Smooth muscle cell (in vitro differentiated cells): ENCODE measurements around the gene ZNF541. TPM values are rescaled to one million over a fixed set of nuclear protein-coding genes. Genes with fewer than 3 reads are reported as not detected.

Experiments
- DNase-seq: peaks from one replicate; lab custom pipeline; 2025; ENCODE audit not compliant: unreplicated experiment; lab: John Stamatoyannopoulos, UW
- H2AFZ ChIP-seq: fragments of 200-600 bp; sonication (generic); 2 replicates; pipeline ENCODE4 v1.6.0; 2016; ENCODE audit warnings: antibody characterized with exemption, low read depth, mild to moderate bottlenecking
- H3F3A ChIP-seq: fragments of 200-600 bp; sonication (generic); 2 replicates; pipeline ENCODE4 v1.6.0; 2017; ENCODE audit warnings: antibody characterized with exemption, low read depth
- H3K27ac ChIP-seq: fragments of 200-600 bp; sonication (generic); 2 replicates; pipeline ENCODE4 v1.5.1; 2016; ENCODE audit warnings: low read depth, mild to moderate bottlenecking
- H3K27me3 ChIP-seq: fragments of 200-600 bp; sonication (generic); 2 replicates; pipeline ENCODE4 v1.6.1; 2016; ENCODE audit warnings: low read depth, mild to moderate bottlenecking
- H3K36me3 ChIP-seq: fragments of 200-600 bp; sonication (generic); 2 replicates; pipeline ENCODE4 v1.5.1; 2016; ENCODE audit warnings: low read depth
- H3K4me1 ChIP-seq: fragments of 200-600 bp; sonication (generic); 2 replicates; pipeline ENCODE4 v1.5.1; 2016; ENCODE audit warnings: low read depth
- H3K4me2 ChIP-seq: fragments of 200-600 bp; sonication (generic); 2 replicates; pipeline ENCODE4 v1.6.0; 2016; ENCODE audit warnings: mild to moderate bottlenecking
- H3K4me3 ChIP-seq: fragments of 200-600 bp; sonication (generic); 2 replicates; pipeline ENCODE4 v1.5.1; 2016; ENCODE audit warnings: mild to moderate bottlenecking
- H3K79me2 ChIP-seq: fragments of 200-600 bp; sonication (generic); 2 replicates; pipeline ENCODE4 v1.6.0; 2016; ENCODE audit warnings: low read depth, mild to moderate bottlenecking
- H3K9ac ChIP-seq: fragments of 200-600 bp; sonication (generic); 2 replicates; pipeline ENCODE4 v1.6.0; 2016; ENCODE audit warnings: low read depth
- H3K9me3 ChIP-seq: fragments of 200-600 bp; sonication (generic); replicated peaks from 2 replicates; pipeline ENCODE4 v1.5.1; 2016; ENCODE audit warnings: low read depth
- H4K20me1 ChIP-seq: fragments of 200-600 bp; sonication (generic); 2 replicates; pipeline ENCODE4 v1.6.0; 2016; ENCODE audit warnings: low read depth
- WGBS: methylation state at CpG from one replicate; pipeline ENCODE4 v1.1.7; 2016; ENCODE audit warnings: low lambda C conversion rate; 5-methylcytosine and 5-hydroxymethylcytosine counted together
- polyA plus RNA-seq: library from polyadenylated mRNA; unstranded; fragments of >200 nt; fragmentation: Nextera tagmentation; extraction: Ambion mirVana; gene quantifications from 2 replicates; pipeline ENCODE4 v1.2.1, GENCODE V29; 2016
- total RNA-seq: library from RNA; depleted of rRNA; stranded (reverse); fragments of >200 nt; gene quantifications from 2 replicates; pipeline ENCODE4 v1.2.3, GENCODE V29; 2014
- TF ChIP-seq, protein P1 (sequence below): fragments of 200-600 bp; sonication (generic); IDR thresholded peaks from 2 replicates; pipeline ENCODE4 v1.5.1; 2017; ENCODE audit warnings: borderline replicate concordance, mild to moderate bottlenecking, antibody characterized with exemption; ENCODE audit not compliant: insufficient read depth, poor library complexity, severe bottlenecking

ZNF541 gene
- total and polyA plus RNA-seq, 2 experiments from 2014 or later = not detected

DNA sequence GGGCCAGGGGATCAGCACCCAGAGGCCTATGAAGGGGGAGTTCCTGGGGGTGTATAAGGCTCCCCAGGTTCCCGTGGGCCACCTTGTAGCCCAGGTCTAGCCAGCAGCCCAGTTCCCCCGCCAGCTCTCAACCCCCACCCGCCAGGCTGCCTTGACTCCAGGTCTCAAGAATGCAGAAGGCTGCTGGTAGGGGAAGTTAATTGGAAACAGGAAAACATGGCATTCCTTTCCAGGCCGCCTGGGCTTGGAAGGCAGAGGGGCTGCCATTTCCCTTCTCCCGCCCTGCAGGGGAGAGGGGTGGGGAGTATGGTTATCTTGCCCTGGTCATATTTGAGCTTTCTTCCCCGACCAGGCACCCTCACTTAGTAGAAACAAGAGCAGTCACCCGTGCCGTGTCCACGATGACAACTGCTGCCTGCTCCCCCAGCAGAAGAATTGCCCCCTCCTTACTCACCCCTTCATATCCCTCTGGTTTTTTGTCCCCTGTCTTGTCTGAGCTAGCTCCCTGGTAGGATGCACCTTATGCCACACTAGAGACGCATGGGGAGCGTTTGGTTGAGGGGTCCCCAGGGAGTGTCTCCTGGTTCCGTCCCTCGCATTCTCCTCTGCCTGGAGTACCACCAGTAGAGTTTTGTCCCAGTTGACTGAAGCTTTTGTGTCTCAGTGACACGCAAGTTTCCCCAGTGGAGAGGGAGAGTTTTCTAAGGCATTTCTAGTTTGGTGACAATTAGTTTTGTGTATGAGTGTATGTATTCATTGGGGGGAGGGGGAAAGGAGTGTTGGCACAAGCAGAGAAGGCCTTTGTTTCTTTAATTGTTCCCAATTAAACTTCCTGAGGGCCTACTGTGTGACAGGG is 40.4 kb upstream of the ZNF541 start:
- Histone ChIP-seq H3K79me2 (peaks cover 94% of the 10 kb centered on the region), H3K9ac (peak overlapping the region; percentile 53), H3K4me1 (peaks cover 6% of the 10 kb centered on the region), H3K9me3 (no peaks in the 10 kb centered on the region), H3F3A (peaks cover 17% of the 10 kb centered on the region), H2AFZ (no peak overlapping the region), H3K4me2 (peak overlapping the region; percentile 73), H4K20me1 (peaks cover 87% of the 10 kb centered on the region), H3K4me3 (no peak overlapping the region), H3K36me3 (no peaks in the 10 kb centered on the region), H3K27ac (peak overlapping the region; percentile 86), H3K27me3 (no peaks in the 10 kb centered on the region)
- TF ChIP-seq, protein P1, sequence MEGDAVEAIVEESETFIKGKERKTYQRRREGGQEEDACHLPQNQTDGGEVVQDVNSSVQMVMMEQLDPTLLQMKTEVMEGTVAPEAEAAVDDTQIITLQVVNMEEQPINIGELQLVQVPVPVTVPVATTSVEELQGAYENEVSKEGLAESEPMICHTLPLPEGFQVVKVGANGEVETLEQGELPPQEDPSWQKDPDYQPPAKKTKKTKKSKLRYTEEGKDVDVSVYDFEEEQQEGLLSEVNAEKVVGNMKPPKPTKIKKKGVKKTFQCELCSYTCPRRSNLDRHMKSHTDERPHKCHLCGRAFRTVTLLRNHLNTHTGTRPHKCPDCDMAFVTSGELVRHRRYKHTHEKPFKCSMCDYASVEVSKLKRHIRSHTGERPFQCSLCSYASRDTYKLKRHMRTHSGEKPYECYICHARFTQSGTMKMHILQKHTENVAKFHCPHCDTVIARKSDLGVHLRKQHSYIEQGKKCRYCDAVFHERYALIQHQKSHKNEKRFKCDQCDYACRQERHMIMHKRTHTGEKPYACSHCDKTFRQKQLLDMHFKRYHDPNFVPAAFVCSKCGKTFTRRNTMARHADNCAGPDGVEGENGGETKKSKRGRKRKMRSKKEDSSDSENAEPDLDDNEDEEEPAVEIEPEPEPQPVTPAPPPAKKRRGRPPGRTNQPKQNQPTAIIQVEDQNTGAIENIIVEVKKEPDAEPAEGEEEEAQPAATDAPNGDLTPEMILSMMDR = no peak
- DNase-seq = no peak
- 30% methylated on average over 14 of the region's 14 CpGs for WGBS

DNA sequence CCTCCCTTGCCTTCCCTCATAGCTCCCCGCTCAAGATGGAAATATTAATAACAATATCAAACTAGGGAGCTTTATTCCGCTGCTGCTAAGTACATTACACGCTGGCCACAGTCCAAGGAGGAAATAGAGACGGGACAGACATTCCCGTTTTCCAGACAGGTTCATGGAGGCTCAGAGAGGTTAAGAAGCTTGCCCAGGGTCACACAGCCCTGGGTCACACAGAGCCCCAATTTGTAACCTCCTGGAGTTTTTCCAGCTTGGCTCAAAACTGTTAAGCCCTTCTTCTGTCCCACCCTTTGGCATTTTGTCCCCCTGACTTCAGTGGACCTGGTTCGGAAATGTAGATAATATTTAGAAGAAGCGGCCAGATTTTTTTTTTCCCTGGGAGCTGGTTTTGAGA is 38.0 kb upstream of the ZNF541 start:
- H3K9me3 ChIP-seq = no peaks in the 10 kb centered on the region
- no peak overlapping the region for H2AFZ ChIP-seq
- WGBS = 85% methylated on average over 7 of the region's 7 CpGs
- no peaks in the 10 kb centered on the region for H3K27me3 ChIP-seq
- peaks cover 22% of the 10 kb centered on the region for H3F3A ChIP-seq
- no peak for DNase-seq
- H3K9ac ChIP-seq = peak overlapping the region; percentile 90
- TF ChIP-seq, protein P1 = no peak
- peak overlapping the region; percentile 70 for H3K27ac ChIP-seq
- H3K4me3 ChIP-seq = no peak overlapping the region
- peaks cover 6% of the 10 kb centered on the region for H3K4me1 ChIP-seq
- H4K20me1 ChIP-seq = peaks cover 62% of the 10 kb centered on the region
- peak overlapping the region; percentile 91 for H3K4me2 ChIP-seq
- H3K79me2 ChIP-seq = peaks cover 82% of the 10 kb centered on the region
- no peaks in the 10 kb centered on the region for H3K36me3 ChIP-seq

DNA sequence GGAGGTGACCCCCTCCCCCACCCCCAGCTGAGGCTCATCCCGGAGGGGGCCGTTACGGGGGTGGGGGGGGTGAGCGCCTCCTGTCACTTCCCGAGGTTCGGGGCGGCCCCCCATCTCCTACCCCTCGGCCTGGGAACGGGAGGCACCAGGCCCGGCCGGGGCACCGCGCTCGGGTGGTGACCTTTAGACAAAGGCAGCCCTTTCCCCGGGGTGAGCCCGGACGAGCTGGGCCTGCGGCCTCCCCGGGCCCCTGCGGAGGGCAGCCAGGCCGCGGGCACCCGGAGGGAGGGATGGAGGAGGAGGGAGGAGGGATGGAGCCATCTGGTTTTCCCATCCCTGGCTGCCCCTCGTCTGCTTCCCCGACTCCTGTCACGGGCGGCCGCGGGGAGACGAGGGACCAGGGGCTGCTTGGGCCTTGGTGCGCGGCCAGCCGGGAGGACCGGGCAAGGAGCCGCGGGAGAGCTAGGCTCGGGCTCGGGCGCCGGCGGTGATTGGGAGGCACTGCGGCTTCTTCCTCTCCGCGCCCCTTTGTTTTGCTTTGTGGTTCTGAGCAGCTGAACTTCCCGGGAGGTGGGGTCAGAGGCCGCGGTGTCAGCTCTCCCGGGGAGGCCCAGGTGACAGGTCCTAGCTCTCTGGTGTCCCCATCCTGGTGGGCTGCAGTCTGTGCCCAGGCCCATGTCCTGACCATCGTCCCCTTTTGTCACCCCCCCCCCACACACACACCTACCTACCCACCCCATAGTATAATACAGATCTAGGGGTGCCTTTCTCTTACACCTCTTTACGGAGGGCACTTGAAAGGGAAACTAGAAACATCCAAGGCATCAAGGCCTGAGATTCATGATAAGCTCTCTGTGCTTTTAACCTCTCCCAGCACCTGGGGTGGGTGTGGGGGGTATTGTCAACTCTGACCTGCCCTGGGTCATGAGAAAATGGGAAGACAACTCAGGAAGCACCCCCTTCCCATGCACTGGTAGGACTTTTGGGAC is 37.3 kb upstream of the ZNF541 start:
- H3F3A ChIP-seq = peaks cover 22% of the 10 kb centered on the region
- peak; percentile 23 for DNase-seq
- H3K9me3 ChIP-seq = no peaks in the 10 kb centered on the region
- no peaks in the 10 kb centered on the region for H3K36me3 ChIP-seq
- H3K4me2 ChIP-seq = peak overlapping the region; percentile 91
- H2AFZ ChIP-seq = no peak overlapping the region
- TF ChIP-seq, protein P1 = no peak
- WGBS = under 1% methylated on average over 26 of the region's 50 CpGs
- peaks cover 75% of the 10 kb centered on the region for H3K79me2 ChIP-seq
- peaks cover 55% of the 10 kb centered on the region for H4K20me1 ChIP-seq
- H3K4me1 ChIP-seq = peaks cover 6% of the 10 kb centered on the region
- peak overlapping the region; percentile 70 for H3K27ac ChIP-seq
- no peaks in the 10 kb centered on the region for H3K27me3 ChIP-seq
- H3K9ac ChIP-seq = peak overlapping the region; percentile 90
- H3K4me3 ChIP-seq = peak overlapping the region; percentile 98
